CD14-positive monocyte (primary cell): ENCODE measurements around the gene SRRD. TPM values are rescaled to one million over a fixed set of nuclear protein-coding genes. Genes with fewer than 3 reads are reported as not detected.
A peak's percentile ranks its signal among the peaks of the same experiment; 100 is the strongest.

Source experiments
- DNase-seq, 3 donors: peaks; one replicate each; pipeline ENCODE4 v3.0.0-alpha.2; 2011 to 2022
- H2AFZ ChIP-seq: 2 replicates; pipeline ENCODE4 v1.6.0; 2012; ENCODE audit warnings: mild to moderate bottlenecking, low read depth, low read length, inconsistent platforms; ENCODE audit not compliant: insufficient read depth, poor library complexity, severe bottlenecking
- H3K27ac ChIP-seq, 2 donors: 1 replicate in 1 of 2; 2 replicates in 1 of 2; pipeline ENCODE4 v1.5.1; 2012 to 2013; ENCODE audit warnings: low read length in 2 of 2, control low read depth in 1 of 2, inconsistent platforms in 1 of 2, low read depth in 1 of 2, mild to moderate bottlenecking in 1 of 2
- H3K27me3 ChIP-seq, 2 donors: one replicate each; pipeline versions ENCODE4 v1.6.0 to v1.6.1; 2011 to 2013; ENCODE audit warnings: low read length in 2 of 2; ENCODE audit not compliant: control insufficient read depth in 2 of 2, insufficient read depth in 2 of 2
- H3K36me3 ChIP-seq, 2 donors: replicated peaks in 1 of 2; 1 replicate in 1 of 2; 2 replicates in 1 of 2; pipeline versions ENCODE4 v1.5.1 to v1.6.1; 2012 to 2013; ENCODE audit warnings: low read length in 2 of 2, control low read depth in 1 of 2, inconsistent platforms in 1 of 2, mild to moderate bottlenecking in 1 of 2; ENCODE audit not compliant: insufficient read depth in 2 of 2, control insufficient read depth in 1 of 2
- H3K4me1 ChIP-seq, 2 donors: 1 replicate in 1 of 2; 2 replicates in 1 of 2; pipeline versions ENCODE4 v1.5.1 to v1.6.1; 2012 to 2013; ENCODE audit warnings: low read length in 2 of 2, control low read depth in 1 of 2, inconsistent platforms in 1 of 2, mild to moderate bottlenecking in 1 of 2, moderate library complexity in 1 of 2; ENCODE audit not compliant: insufficient read depth in 2 of 2, control insufficient read depth in 1 of 2
- H3K4me2 ChIP-seq: replicated peaks from 2 replicates; pipeline ENCODE3; 2012; ENCODE audit warnings: low read length, moderate library complexity, mild to moderate bottlenecking; ENCODE audit not compliant: poor library complexity, severe bottlenecking; ENCODE audit errors: extremely low read depth
- H3K4me3 ChIP-seq, 3 experiments: fragments of 200-600 bp in 1 of 3; sonication (generic) in 1 of 3; replicated peaks in 1 of 3; 1 replicate in 2 of 3; 2 replicates in 1 of 3; pipeline ENCODE4 v1.5.1; 2011 to 2013; ENCODE audit warnings: low read length in 3 of 3, mild to moderate bottlenecking in 3 of 3, control low read depth in 2 of 3, low read depth in 2 of 3, inconsistent platforms in 1 of 3, moderate library complexity in 1 of 3
- H3K79me2 ChIP-seq: 2 replicates; pipeline ENCODE4 v1.6.0; 2012; ENCODE audit warnings: mild to moderate bottlenecking, control low read depth, inconsistent platforms, low read length, moderate library complexity; ENCODE audit not compliant: insufficient read depth
- H3K9ac ChIP-seq: 2 replicates; pipeline ENCODE4 v1.6.0; 2017; ENCODE audit warnings: low read length, mild to moderate bottlenecking; ENCODE audit not compliant: insufficient read depth, poor library complexity, severe bottlenecking
- H3K9me3 ChIP-seq, 2 donors: replicated peaks in 1 of 2; 1 replicate in 1 of 2; 2 replicates in 1 of 2; pipeline versions ENCODE4 v1.5.1 to v1.6.1; 2012 to 2013; ENCODE audit warnings: low read length in 2 of 2, control low read depth in 1 of 2; ENCODE audit not compliant: control insufficient read depth in 1 of 2, insufficient read depth in 1 of 2
- H4K20me1 ChIP-seq: 2 replicates; pipeline ENCODE4 v1.6.0; 2012; ENCODE audit warnings: mild to moderate bottlenecking, low read length, control low read depth, moderate library complexity; ENCODE audit not compliant: insufficient read depth
- H3K27ac Mint-ChIP-seq, 7 donors: one replicate each; pipeline ENCODE4 v1.8.0; 2020; ENCODE audit warnings: mild to moderate bottlenecking in 7 of 7, mixed read lengths in 7 of 7, moderate library complexity in 6 of 7, inconsistent platforms in 2 of 7
- H3K27me3 Mint-ChIP-seq, 3 donors: one replicate each; pipeline ENCODE4 v1.8.0; 2021 to 2022; ENCODE audit warnings: low read depth in 3 of 3, mild to moderate bottlenecking in 3 of 3, mixed read lengths in 3 of 3, moderate library complexity in 3 of 3, inconsistent platforms in 1 of 3
- H3K36me3 Mint-ChIP-seq, 2 donors: one replicate each; pipeline ENCODE4 v1.8.0; 2020; ENCODE audit warnings: mixed read lengths in 2 of 2, inconsistent platforms in 1 of 2, mild to moderate bottlenecking in 1 of 2
- H3K4me1 Mint-ChIP-seq: one replicate; pipeline ENCODE4 v1.8.0; 2020; ENCODE audit warnings: mild to moderate bottlenecking, mixed read lengths
- H3K4me3 Mint-ChIP-seq, 2 donors: one replicate each; pipeline ENCODE4 v1.8.0; 2020; ENCODE audit warnings: mild to moderate bottlenecking in 2 of 2, mixed read lengths in 2 of 2, moderate library complexity in 1 of 2
- H3K9me3 Mint-ChIP-seq, 7 donors: one replicate each; pipeline ENCODE4 v1.8.0; 2020 to 2022; ENCODE audit warnings: mixed read lengths in 7 of 7, mild to moderate bottlenecking in 6 of 7, moderate library complexity in 6 of 7, inconsistent platforms in 2 of 7
- CTCF ChIP-seq: fragments of 200-600 bp; IDR thresholded peaks from one replicate; pipeline ENCODE4 v1.8.0; 2022; ENCODE audit warnings: antibody characterized with exemption, mild to moderate bottlenecking
- whole genome bisulfite sequencing: methylation state at CpG from one replicate; pipeline ENCODE4 v1.1.5; 2013; ENCODE audit warnings: missing lambda C conversion rate; ENCODE audit not compliant: insufficient coverage; 5-methylcytosine and 5-hydroxymethylcytosine counted together
- intact Hi-C, 2 donors: fragments of 100-400 bp; cut with micrococcal nuclease; formaldehyde crosslinking; loops; one replicate each; pipeline versions ENCODE4 v1.15.0 to v1.15.1; 2023
- polyA plus RNA-seq, 3 donors: library from polyadenylated mRNA; depleted of rRNA in 1 of 3; unstranded in 2 of 3; stranded (reverse) in 1 of 3; fragments of 300-500 nt in 2 of 3; fragments of >200 nt in 1 of 3; fragmentation: Illumina TruSeq in 2 of 3; gene quantifications; 1 replicate in 2 of 3; 2 replicates in 1 of 3; pipeline ENCODE4 v1.2.3, GENCODE V29; 2012 to 2021

SRRD gene
- polyA plus RNA-seq, 3 donors, result 3.7 to 15.0 (median 10.0) TPM

GRCh38 chr22:26512149-26512793, 28.6 kb downstream of the SRRD start, which contains the start of gene TFIP11:
TFIP11 (minus strand) TSS chr22:26512473; CDS start chr22:26510272, 2,201 bp downstream.
- H3K4me3 ChIP-seq, result peak within 1 kb of the TSS; percentile 70 to 97 (median 74)
- peak within 1 kb of the TSS; percentile 44 to 96 for H3K27ac ChIP-seq
- 0% methylated on average over 38 of the region's 40 CpGs for WGBS
- peaks cover 5% of the 10 kb centered on the region for H4K20me1 ChIP-seq
- TF ChIP-seq CTCF, result no peak
- H3K27me3 ChIP-seq, result no peaks in the 10 kb centered on the region
- peaks cover 26 to 35% of the 10 kb centered on the region in 2 donors for H3K36me3 ChIP-seq
- Mint-ChIP-seq H3K36me3 (peaks cover 30% of the 10 kb centered on the region in 2 donors), H3K27me3 (peaks cover 0 to 2% (median 1%) of the 10 kb centered on the region in 3 donors), H3K4me3 (peak within 1 kb of the TSS; percentile 98 to 100), H3K9me3 (no peaks in the 10 kb centered on the region), H3K4me1 (peaks cover 19% of the 10 kb centered on the region), H3K27ac (peak within 1 kb of the TSS; percentile 98 to 100 (median 99))
- intact Hi-C loops, result loop anchor here in 1 of 2 donors (5.0 kb wide), 1 partner anchor 80 kb away; the partner anchor contains the start of gene TPST2
- peak within 1 kb of the TSS; percentile 92 for H2AFZ ChIP-seq
- H3K9ac ChIP-seq, result peak within 1 kb of the TSS; percentile 90
- H3K4me2 ChIP-seq, result peak within 1 kb of the TSS; percentile 83
- peak; percentile 87 to 90 (median 89) for DNase-seq
- H3K79me2 ChIP-seq, result peaks cover 32% of the 10 kb centered on the region
- H3K9me3 ChIP-seq, result no peaks in the 10 kb centered on the region
- H3K4me1 ChIP-seq, result peaks cover 17 to 20% of the 10 kb centered on the region in 2 donors

- H3K36me3 Mint-ChIP-seq, result peaks cover 14 to 19% of the 10 kb centered on the region in 2 donors
- H3K27ac Mint-ChIP-seq, result no peak overlapping the region
- Histone ChIP-seq H3K79me2 (peaks cover 30% of the 10 kb centered on the region), H3K4me3 (no peak overlapping the region), H3K9me3 (no peaks in the 10 kb centered on the region), H2AFZ (no peak overlapping the region), H3K4me2 (no peak overlapping the region), H3K36me3 (peaks cover 15 to 20% of the 10 kb centered on the region in 2 donors), H3K27ac (no peak overlapping the region), H3K9ac (no peak overlapping the region), H3K4me1 (peaks cover 17 to 20% of the 10 kb centered on the region in 2 donors), H4K20me1 (no peaks in the 10 kb centered on the region), H3K27me3 (no peaks in the 10 kb centered on the region)
- intact Hi-C loops, result loop anchor here in 1 of 2 donors (5.0 kb wide), 1 partner anchor 78 kb away; the partner anchor contains the start of gene TPST2
- no peak for DNase-seq
- no peak for TF ChIP-seq CTCF
- peaks cover 19% of the 10 kb centered on the region for H3K4me1 Mint-ChIP-seq
- H3K4me3 Mint-ChIP-seq, result no peak overlapping the region
- H3K9me3 Mint-ChIP-seq, result no peaks in the 10 kb centered on the region
- peaks cover 0 to 2% (median 0%) of the 10 kb centered on the region in 3 donors for H3K27me3 Mint-ChIP-seq
- WGBS, result 100% methylated on average over 1 of the region's 1 CpG
Measured at GRCh38 chr22:26513838-26514237, 30.2 kb downstream of the SRRD start.
